ENCODE data around the gene MAPKAP1.

- TF ChIP-seq RAD21 (CRISPR knock-in tag; conservative IDR thresholded peaks at IDR 0.05 in 1 of 2, IDR thresholded peaks at IDR 0.05 in 1 of 2) = peak; percentile 81 to 95
- TF ChIP-seq TCF7L2 (IDR thresholded peaks at IDR 0.05; ENCODE audit: low read depth, low read length) = no peak
- TF ChIP-seq CEBPB (tag; IDR thresholded peaks at IDR 0.05) = no peak
- no peak for TF ChIP-seq ZNF76 (CRISPR knock-in tag; IDR thresholded peaks at IDR 0.05; ENCODE audit: borderline replicate concordance)
- no peak for TF ChIP-seq ZNF561 (CRISPR knock-in tag; conservative IDR thresholded peaks at IDR 0.05)
- TF ChIP-seq THAP12 (CRISPR knock-in tag; IDR thresholded peaks at IDR 0.05) = no peak
- no peak; the same call in 1 of the 2 replicates for TF ChIP-seq JUND (IDR thresholded peaks at IDR 0.05; ENCODE audit: borderline replicate concordance, low read depth, low read length)
- TF ChIP-seq JUND (tag; IDR thresholded peaks at IDR 0.05; ENCODE audit: borderline replicate concordance, low read depth, low read length) = no peak; the same call in 2 of the 3 replicates
- peak in 1 of 2 experiments; percentile 16; a peak in 1 of 3 replicates for TF ChIP-seq CBX3 (IDR thresholded peaks at IDR 0.05; ENCODE audit: borderline replicate concordance in 1 of 2, low read length in 2 of 2)
- TF ChIP-seq GABPB1 (CRISPR knock-in tag; IDR thresholded peaks at IDR 0.05) = peak; percentile 28; the same call in 1 of the 2 replicates
- TF ChIP-seq CTCF (IDR thresholded peaks at IDR 0.05 in 2 of 3, conservative IDR thresholded peaks at IDR 0.05 in 1 of 3; ENCODE audit: insufficient read depth in 2 of 3, low read depth in 1 of 3, low read length in 3 of 3) = peak; percentile 87 to 92 (median 91)
Measured at GRCh38 chr9:125428060-125428901, 278.7 kb downstream of the MAPKAP1 start.

Data from K562 (cell line).